ENCODE measurements around the gene LHB. TPM values are rescaled to one million over a fixed set of nuclear protein-coding genes. Genes with fewer than 3 reads are reported as not detected.
"Not testable (repeated sequence)": the region's sequence is repeated elsewhere in the genome, so short reads cannot be mapped to it uniquely, and the experiment has no call there.

The LHB gene
- total RNA-seq, 2 donors from 2014 or later, result 0.59 TPM; not detected in 1

DNA sequence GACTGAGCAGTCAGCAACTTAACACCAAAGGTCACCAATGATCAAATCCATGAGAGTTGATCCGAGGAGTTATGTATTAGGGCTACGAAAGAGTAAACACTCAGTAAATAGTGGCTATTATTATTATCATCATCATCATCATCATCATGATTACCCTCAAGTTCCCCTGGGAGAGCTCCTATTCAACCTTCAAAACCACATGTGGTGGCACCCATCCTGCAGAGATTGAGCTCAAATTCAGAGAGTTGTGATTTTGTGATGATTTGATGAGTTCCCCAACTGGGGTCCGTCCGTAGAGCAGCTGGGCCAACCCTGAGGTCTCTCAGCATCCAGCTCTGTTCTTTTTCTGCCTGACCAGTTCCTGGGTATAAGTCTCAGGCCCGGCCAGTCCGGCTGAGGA is 8.2 kb upstream of the LHB start:
- not testable (repeated sequence) for H3K4me3 Mint-ChIP-seq; H3K9me3 ChIP-seq (ENCODE audit: control insufficient read depth, low read length); H3K27ac ChIP-seq (ENCODE audit: low read depth, low read length); H3K9ac ChIP-seq (ENCODE audit: extremely low read depth, low read length, poor library complexity, severe bottlenecking); H3K36me3 Mint-ChIP-seq (ENCODE audit: low read depth); H3K4me1 Mint-ChIP-seq; H3K27me3 ChIP-seq (ENCODE audit: control insufficient read depth, insufficient read depth, low read length, poor library complexity, severe bottlenecking); H3K9me3 Mint-ChIP-seq; H3K27ac Mint-ChIP-seq; DNase-seq; H3K4me3 ChIP-seq (ENCODE audit: low read length); H3K4me1 ChIP-seq (ENCODE audit: control insufficient read depth, insufficient read depth, low read length); H3K36me3 ChIP-seq (ENCODE audit: control insufficient read depth, insufficient read depth, low read length)
- WGBS, 2 experiments (ENCODE audit: insufficient coverage in 1 of 2, insufficient read length in 1 of 2), result no CpG with 5 or more reads among the region's 6 CpGs
- H3K27me3 Mint-ChIP-seq (ENCODE audit: insufficient read depth), result peaks cover 30% of the 10 kb centered on the region

GRCh38 chr19:49024233-49024632 is 7.3 kb upstream of the LHB start, which contains the start of gene CGB3:
CGB3 (minus strand) TSS chr19:49024333; CDS start chr19:49023971, 362 bp downstream.
- not testable (repeated sequence) for H3K27ac Mint-ChIP-seq; H3K36me3 ChIP-seq (ENCODE audit: control insufficient read depth, insufficient read depth, low read length); H3K27ac ChIP-seq (ENCODE audit: low read depth, low read length); H3K27me3 ChIP-seq (ENCODE audit: control insufficient read depth, insufficient read depth, low read length, poor library complexity, severe bottlenecking); H3K4me1 ChIP-seq (ENCODE audit: control insufficient read depth, insufficient read depth, low read length); H3K4me3 Mint-ChIP-seq; DNase-seq; H3K4me1 Mint-ChIP-seq; H3K4me3 ChIP-seq (ENCODE audit: low read length); H3K36me3 Mint-ChIP-seq (ENCODE audit: low read depth); H3K9me3 Mint-ChIP-seq; H3K9ac ChIP-seq (ENCODE audit: extremely low read depth, low read length, poor library complexity, severe bottlenecking); H3K9me3 ChIP-seq (ENCODE audit: control insufficient read depth, low read length)
- WGBS, 2 experiments (ENCODE audit: insufficient coverage in 1 of 2, insufficient read length in 1 of 2), result 65 to 77% methylated on average over 4 to 13 of the region's 15 CpGs
- peaks cover 36% of the 10 kb centered on the region for H3K27me3 Mint-ChIP-seq (ENCODE audit: insufficient read depth)

- Histone ChIP-seq H3K27me3 (ENCODE audit: control insufficient read depth, insufficient read depth, low read length, poor library complexity, severe bottlenecking) (peaks cover 12% of the 10 kb centered on the region), H3K36me3 (ENCODE audit: control insufficient read depth, insufficient read depth, low read length) (no peaks in the 10 kb centered on the region), H3K27ac (ENCODE audit: low read depth, low read length) (no peak overlapping the region), H3K4me3 (ENCODE audit: low read length) (no peak overlapping the region), H3K4me1 (ENCODE audit: control insufficient read depth, insufficient read depth, low read length) (no peaks in the 10 kb centered on the region), H3K9me3 (ENCODE audit: control insufficient read depth, low read length) (no peaks in the 10 kb centered on the region), H3K9ac (ENCODE audit: extremely low read depth, low read length, poor library complexity, severe bottlenecking) (no peak overlapping the region)
- 90 to 94% methylated on average over 7 to 9 of the region's 9 CpGs for WGBS, 2 experiments (ENCODE audit: insufficient coverage in 1 of 2, insufficient read length in 1 of 2)
- DNase-seq, result no peak
- no peak overlapping the region for H3K4me3 Mint-ChIP-seq
- H3K27me3 Mint-ChIP-seq (ENCODE audit: insufficient read depth), result peaks cover 49% of the 10 kb centered on the region
- H3K4me1 Mint-ChIP-seq, result peaks cover 7% of the 10 kb centered on the region
- no peaks in the 10 kb centered on the region for H3K9me3 Mint-ChIP-seq
- no peaks in the 10 kb centered on the region for H3K36me3 Mint-ChIP-seq (ENCODE audit: low read depth)
- TF ChIP-seq CTCF (conservative IDR thresholded peaks at IDR 0.05), result no peak
- no peak overlapping the region for H3K27ac Mint-ChIP-seq
Measured at GRCh38 chr19:49022116-49022515, 5.2 kb upstream of the LHB start.

- TF ChIP-seq CTCF (conservative IDR thresholded peaks at IDR 0.05), result no peak
- H3K9me3 Mint-ChIP-seq, result no peaks in the 10 kb centered on the region
- no peak for DNase-seq
- Histone ChIP-seq H3K36me3 (ENCODE audit: control insufficient read depth, insufficient read depth, low read length) (no peaks in the 10 kb centered on the region), H3K4me3 (ENCODE audit: low read length) (no peak overlapping the region), H3K27ac (ENCODE audit: low read depth, low read length) (no peak overlapping the region), H3K9me3 (ENCODE audit: control insufficient read depth, low read length) (no peaks in the 10 kb centered on the region), H3K4me1 (ENCODE audit: control insufficient read depth, insufficient read depth, low read length) (no peaks in the 10 kb centered on the region), H3K9ac (ENCODE audit: extremely low read depth, low read length, poor library complexity, severe bottlenecking) (no peak overlapping the region), H3K27me3 (ENCODE audit: control insufficient read depth, insufficient read depth, low read length, poor library complexity, severe bottlenecking) (peaks cover 12% of the 10 kb centered on the region)
- no peak overlapping the region for H3K27ac Mint-ChIP-seq
- peaks cover 49% of the 10 kb centered on the region for H3K27me3 Mint-ChIP-seq (ENCODE audit: insufficient read depth)
- no peak overlapping the region for H3K4me3 Mint-ChIP-seq
- peaks cover 7% of the 10 kb centered on the region for H3K4me1 Mint-ChIP-seq
- WGBS, 2 experiments (ENCODE audit: insufficient coverage in 1 of 2, insufficient read length in 1 of 2), result 77% methylated on average over 13 to 16 of the region's 16 CpGs
- H3K36me3 Mint-ChIP-seq (ENCODE audit: low read depth), result no peaks in the 10 kb centered on the region
Measured at GRCh38 chr19:49020931-49021895, 4.3 kb upstream of the LHB start.

Measured in endodermal cell (in vitro differentiated cells).